DOHH2 (cell line): Measurements from ENCODE around the gene CES2.
"Not testable (repeated sequence)": the region's sequence is repeated elsewhere in the genome, so short reads cannot be mapped to it uniquely, and the experiment has no call there.

ENCODE experiments used
- H3F3A ChIP-seq: fragments of 200-600 bp; sonication (generic), shearing (Covaris generic); 2 replicates; pipeline ENCODE4 v1.6.0; 2016; ENCODE audit warnings: antibody characterized with exemption, mild to moderate bottlenecking; ENCODE audit not compliant: control insufficient read depth, insufficient read depth
- H3K27ac ChIP-seq: fragments of 200-600 bp; sonication (generic); 2 replicates; pipeline ENCODE4 v1.5.1; 2014; ENCODE audit warnings: low read depth, mild to moderate bottlenecking, low read length, moderate library complexity
- H3K27me3 ChIP-seq: fragments of 200-600 bp; sonication (generic); 2 replicates; pipeline ENCODE4 v1.6.1; 2014; ENCODE audit warnings: mild to moderate bottlenecking, low read length, mixed read lengths; ENCODE audit not compliant: control insufficient read depth
- H3K36me3 ChIP-seq: fragments of 200-600 bp; sonication (generic); 2 replicates; pipeline ENCODE4 v1.6.1; 2014; ENCODE audit warnings: mild to moderate bottlenecking, low read length, moderate library complexity, mixed read lengths; ENCODE audit not compliant: control insufficient read depth
- H3K4me1 ChIP-seq: fragments of 200-600 bp; sonication (generic); 2 replicates; pipeline ENCODE4 v1.6.1; 2014; ENCODE audit warnings: mild to moderate bottlenecking, low read length, mixed read lengths; ENCODE audit not compliant: control insufficient read depth
- H3K4me2 ChIP-seq: fragments of 200-600 bp; sonication (generic); 2 replicates; pipeline ENCODE4 v1.6.0; 2014; ENCODE audit warnings: mild to moderate bottlenecking, low read length, moderate library complexity
- H3K4me3 ChIP-seq: fragments of 200-600 bp; sonication (generic); 2 replicates; pipeline ENCODE4 v1.5.1; 2014; ENCODE audit warnings: mild to moderate bottlenecking, low read length, mixed read lengths
- H3K79me2 ChIP-seq: fragments of 200-600 bp; sonication (generic); 2 replicates; pipeline ENCODE4 v1.6.1; 2014; ENCODE audit warnings: mild to moderate bottlenecking, low read length, mixed read lengths; ENCODE audit not compliant: control insufficient read depth
- H3K9me2 ChIP-seq: fragments of 200-600 bp; sonication (generic); replicated peaks from 2 replicates; pipeline ENCODE4 v1.6.1; 2014; ENCODE audit warnings: mild to moderate bottlenecking, low read length, mixed read lengths; ENCODE audit not compliant: control insufficient read depth
- H3K9me3 ChIP-seq: fragments of 200-600 bp; sonication (generic); 2 replicates; pipeline ENCODE4 v1.6.1; 2014; ENCODE audit warnings: antibody characterized with exemption, low read length, mixed read lengths; ENCODE audit not compliant: control insufficient read depth, insufficient read depth
- H4K20me1 ChIP-seq: fragments of 200-600 bp; sonication (generic); 2 replicates; pipeline ENCODE4 v1.6.0; 2014; ENCODE audit warnings: low read depth, mild to moderate bottlenecking, antibody characterized with exemption, low read length, moderate library complexity; ENCODE audit not compliant: control insufficient read depth, insufficient read depth
- EZH2phosphoT487 ChIP-seq: fragments of 200-600 bp; sonication (generic); IDR thresholded peaks from 2 replicates; pipeline ENCODE4 v1.6.1; 2017; ENCODE audit warnings: borderline replicate concordance, mild to moderate bottlenecking, antibody characterized with exemption, low read length, moderate library complexity, mixed read lengths
- TF ChIP-seq, protein P1 (sequence below): fragments of 200-600 bp; sonication (generic); IDR thresholded peaks from one replicate; pipeline ENCODE4 v1.5.1; 2014; ENCODE audit warnings: antibody characterized with exemption, mild to moderate bottlenecking, low read depth, low read length; ENCODE audit not compliant: poor library complexity, severe bottlenecking

CES2 gene

GRCh38 chr16:66934138-66934838, 1.0 kb upstream of the CES2 start, which contains the start of gene CIAO2B:
Gene CIAO2B (minus strand): TSS chr16:66934402. CDS start chr16:66934364, 38 bp downstream.
- Histone ChIP-seq H4K20me1 (peaks cover 5% of the 10 kb centered on the region; the same call in 1 of the 2 replicates), H3K4me2 (peak within 1 kb of the TSS; percentile 94), H3K79me2 (peaks cover 40% of the 10 kb centered on the region), H3K9me2 (no peaks in the 10 kb centered on the region), H3K36me3 (peaks cover 22% of the 10 kb centered on the region), H3F3A (0 out of 2 replicates have a peak, but pooled peaks cover 3% of the 10 kb centered on the region), H3K9me3 (no peaks in the 10 kb centered on the region), H3K27me3 (no peaks in the 10 kb centered on the region), H3K4me3 (peak within 1 kb of the TSS; percentile 84), H3K27ac (peak within 1 kb of the TSS; percentile 38), H3K4me1 (peaks cover 22% of the 10 kb centered on the region)
- TF ChIP-seq, protein P1, sequence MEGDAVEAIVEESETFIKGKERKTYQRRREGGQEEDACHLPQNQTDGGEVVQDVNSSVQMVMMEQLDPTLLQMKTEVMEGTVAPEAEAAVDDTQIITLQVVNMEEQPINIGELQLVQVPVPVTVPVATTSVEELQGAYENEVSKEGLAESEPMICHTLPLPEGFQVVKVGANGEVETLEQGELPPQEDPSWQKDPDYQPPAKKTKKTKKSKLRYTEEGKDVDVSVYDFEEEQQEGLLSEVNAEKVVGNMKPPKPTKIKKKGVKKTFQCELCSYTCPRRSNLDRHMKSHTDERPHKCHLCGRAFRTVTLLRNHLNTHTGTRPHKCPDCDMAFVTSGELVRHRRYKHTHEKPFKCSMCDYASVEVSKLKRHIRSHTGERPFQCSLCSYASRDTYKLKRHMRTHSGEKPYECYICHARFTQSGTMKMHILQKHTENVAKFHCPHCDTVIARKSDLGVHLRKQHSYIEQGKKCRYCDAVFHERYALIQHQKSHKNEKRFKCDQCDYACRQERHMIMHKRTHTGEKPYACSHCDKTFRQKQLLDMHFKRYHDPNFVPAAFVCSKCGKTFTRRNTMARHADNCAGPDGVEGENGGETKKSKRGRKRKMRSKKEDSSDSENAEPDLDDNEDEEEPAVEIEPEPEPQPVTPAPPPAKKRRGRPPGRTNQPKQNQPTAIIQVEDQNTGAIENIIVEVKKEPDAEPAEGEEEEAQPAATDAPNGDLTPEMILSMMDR = no peak
- no peak for TF ChIP-seq EZH2phosphoT487

DNA sequence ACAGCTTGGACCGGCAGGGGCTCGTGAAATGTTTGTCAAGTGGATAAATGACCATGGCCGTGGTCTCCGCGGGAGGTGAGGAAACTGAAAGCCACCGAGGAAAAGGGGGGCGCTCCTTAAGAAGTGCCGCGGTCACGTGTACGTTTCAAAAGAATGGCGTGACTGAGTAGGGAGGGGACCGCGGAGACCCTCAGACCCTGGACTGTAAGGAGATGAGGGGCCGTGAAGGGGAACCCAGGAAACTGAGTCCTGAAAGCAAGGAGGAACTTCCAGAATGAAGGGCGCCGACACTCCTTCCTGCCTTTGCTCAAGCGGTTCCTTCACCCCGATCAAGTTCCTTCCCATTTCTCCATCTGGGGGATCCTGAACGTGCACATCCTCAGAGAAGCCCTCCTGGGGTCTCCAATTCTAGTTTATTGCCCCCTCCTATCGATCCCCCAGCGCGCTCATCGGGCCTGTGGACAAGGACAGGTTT, 440 bp upstream of the CES2 start:
- H3F3A ChIP-seq, H3K27me3 ChIP-seq, H4K20me1 ChIP-seq, H3K9me3 ChIP-seq, H3K9me2 ChIP-seq: not testable (repeated sequence)
- peak overlapping the region; percentile 94 for H3K4me2 ChIP-seq
- peak overlapping the region; percentile 28 for H3K27ac ChIP-seq
- peak overlapping the region; percentile 84 for H3K4me3 ChIP-seq
- H3K36me3 ChIP-seq = peaks cover 27% of the 10 kb centered on the region
- H3K4me1 ChIP-seq = peaks cover 22% of the 10 kb centered on the region
- peaks cover 40% of the 10 kb centered on the region for H3K79me2 ChIP-seq

- Histone ChIP-seq H3K36me3 (peaks cover 37% of the 10 kb centered on the region), H3K4me3 (no peak overlapping the region), H3F3A (no peaks in the 10 kb centered on the region), H3K9me2 (no peaks in the 10 kb centered on the region), H3K27me3 (no peaks in the 10 kb centered on the region), H3K79me2 (peaks cover 40% of the 10 kb centered on the region), H3K27ac (no peak overlapping the region), H3K4me2 (0 out of 2 replicates have a peak overlapping the region, but pooled peaks have one; percentile 94), H3K9me3 (no peaks in the 10 kb centered on the region), H4K20me1 (peaks cover 5% of the 10 kb centered on the region; the same call in 1 of the 2 replicates), H3K4me1 (peaks cover 22% of the 10 kb centered on the region)
- TF ChIP-seq EZH2phosphoT487 = no peak
- TF ChIP-seq, protein P1 = no peak
Observed at GRCh38 chr16:66936462-66936861, 1.1 kb downstream of the CES2 start.

DNA sequence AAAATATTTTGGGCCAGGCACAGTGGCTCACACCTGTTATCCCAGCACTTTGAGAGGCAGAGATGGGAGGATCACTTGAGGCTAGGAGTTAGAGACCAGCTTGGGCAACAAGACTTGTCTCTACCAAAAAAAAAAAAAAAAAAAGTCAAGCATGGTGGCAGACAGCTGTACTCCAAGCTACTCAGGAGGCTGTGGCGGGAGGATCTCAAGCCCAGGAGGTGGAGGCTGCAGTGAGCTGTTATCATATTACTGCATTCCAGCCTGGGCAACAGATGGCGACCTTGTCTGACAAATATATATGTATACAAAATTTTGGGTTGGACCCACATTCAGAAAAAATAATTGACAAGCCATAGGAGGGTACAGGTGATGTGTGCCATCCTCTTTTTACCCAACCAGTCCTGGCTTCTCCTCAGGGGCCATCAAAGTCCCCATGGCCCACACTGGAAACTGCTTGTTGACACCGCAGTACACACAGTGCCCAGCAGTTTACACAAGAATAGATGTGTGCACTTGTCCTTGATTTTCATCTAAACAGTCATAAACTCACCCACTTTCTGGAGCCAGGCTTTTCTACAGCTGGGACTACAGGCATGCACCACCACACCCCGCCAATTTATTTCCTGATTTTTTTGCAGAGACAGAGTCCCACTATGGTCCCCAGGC, 1.7 kb downstream of the CES2 start:
- Histone ChIP-seq H3K27me3 (no peaks in the 10 kb centered on the region), H3K4me1 (peaks cover 22% of the 10 kb centered on the region), H3K9me2 (no peaks in the 10 kb centered on the region), H3K4me3 (no peak overlapping the region), H3K36me3 (peaks cover 34% of the 10 kb centered on the region), H3K9me3 (no peaks in the 10 kb centered on the region), H3F3A (no peaks in the 10 kb centered on the region), H4K20me1 (peaks cover 5% of the 10 kb centered on the region; the same call in 1 of the 2 replicates), H3K4me2 (no peak overlapping the region), H3K79me2 (peaks cover 40% of the 10 kb centered on the region), H3K27ac (no peak overlapping the region)
- TF ChIP-seq, protein P1 = no peak
- no peak for TF ChIP-seq EZH2phosphoT487
